ENCODE data around the gene MYO1B. TPM values are rescaled to one million over a fixed set of nuclear protein-coding genes. Genes with fewer than 3 reads are reported as not detected.

Gene MYO1B
- polyA plus RNA-seq, 1 donor (not counting 4 experiments of a cell fraction or from before 2014, with no cell fraction given) = 277 TPM

- Histone ChIP-seq H3K4me3 (ENCODE audit: control insufficient read depth in 2 of 3, extremely low read depth in 1 of 3, insufficient read depth in 2 of 3, low read depth in 1 of 3, low read length in 3 of 3) (no peak overlapping the region), H3K27ac (ENCODE audit: control insufficient read depth, insufficient read depth, low read length) (no peak overlapping the region), H4K20me1 (ENCODE audit: control insufficient read depth, extremely low read depth, insufficient read depth, low read length) (no peaks in the 10 kb centered on the region), H3K9me3 (ENCODE audit: control insufficient read depth, low read depth, low read length) (no peaks in the 10 kb centered on the region), H3K4me1 (ENCODE audit: control insufficient read depth, extremely low read depth, insufficient read depth, low read length) (no peaks in the 10 kb centered on the region), H3K4me2 (ENCODE audit: control insufficient read depth, extremely low read depth, insufficient read depth, low read depth, low read length) (no peak overlapping the region), H3K36me3 (ENCODE audit: control insufficient read depth in 2 of 2, extremely low read depth in 1 of 2, insufficient read depth in 2 of 2, low read length in 2 of 2) (no peaks in the 10 kb centered on the region), H3K9ac (ENCODE audit: control insufficient read depth, extremely low read depth, insufficient read depth, low read length) (no peak overlapping the region), H3K79me2 (ENCODE audit: control insufficient read depth, insufficient read depth, low read length) (no peaks in the 10 kb centered on the region), H3K27me3 (ENCODE audit: control insufficient read depth, extremely low read depth, insufficient read depth, low read length) (no peaks in the 10 kb centered on the region), H2AFZ (ENCODE audit: control insufficient read depth, low read length) (no peak overlapping the region), H3K9me1 (ENCODE audit: control insufficient read depth, extremely low read depth, insufficient read depth, low read length) (no peaks in the 10 kb centered on the region)
- TF ChIP-seq CTCF (optimal IDR thresholded peaks at IDR 0.05 in 1 of 3, IDR thresholded peaks at IDR 0.05 in 1 of 3, conservative IDR thresholded peaks at IDR 0.05 in 1 of 3; ENCODE audit: extremely low read depth in 1 of 3, insufficient read depth in 2 of 3, low read length in 3 of 3) (no peak), EZH2 (IDR thresholded peaks at IDR 0.05; ENCODE audit: low read length) (no peak)
- no peak for DNase-seq (ENCODE audit: low read depth, low spot score)
- no peak for FAIRE-seq
- dilution Hi-C loops (cut with MboI; ENCODE audit: extremely low pct_ligation_motif_present, low sequenced_read_pairs) = no loop called here
Measured at GRCh38 chr2:191467113-191467512, 221.9 kb downstream of the MYO1B start.

GRCh38 chr2:191470306-191470705, 225.1 kb downstream of the MYO1B start:
- no peaks in the 10 kb centered on the region for H3K36me3 ChIP-seq (ENCODE audit: control insufficient read depth in 2 of 2, extremely low read depth in 1 of 2, insufficient read depth in 2 of 2, low read length in 2 of 2)
- FAIRE-seq (no peak), DNase-seq (ENCODE audit: low read depth, low spot score) (no peak)
- no peaks in the 10 kb centered on the region for H3K9me3 ChIP-seq (ENCODE audit: control insufficient read depth, low read depth, low read length)
- H2AFZ ChIP-seq (ENCODE audit: control insufficient read depth, low read length) = no peak overlapping the region
- H3K79me2 ChIP-seq (ENCODE audit: control insufficient read depth, insufficient read depth, low read length) = no peaks in the 10 kb centered on the region
- no peak overlapping the region for H3K9ac ChIP-seq (ENCODE audit: control insufficient read depth, extremely low read depth, insufficient read depth, low read length)
- dilution Hi-C loops (cut with MboI; ENCODE audit: extremely low pct_ligation_motif_present, low sequenced_read_pairs) = no loop called here
- no peak overlapping the region for H3K27ac ChIP-seq (ENCODE audit: control insufficient read depth, insufficient read depth, low read length)
- no peaks in the 10 kb centered on the region for H3K27me3 ChIP-seq (ENCODE audit: control insufficient read depth, extremely low read depth, insufficient read depth, low read length)
- TF ChIP-seq EZH2 (IDR thresholded peaks at IDR 0.05; ENCODE audit: low read length) (no peak), CTCF (optimal IDR thresholded peaks at IDR 0.05 in 1 of 3, IDR thresholded peaks at IDR 0.05 in 1 of 3, conservative IDR thresholded peaks at IDR 0.05 in 1 of 3; ENCODE audit: extremely low read depth in 1 of 3, insufficient read depth in 2 of 3, low read length in 3 of 3) (no peak)
- H3K4me2 ChIP-seq (ENCODE audit: control insufficient read depth, extremely low read depth, insufficient read depth, low read depth, low read length) = no peak overlapping the region
- no peaks in the 10 kb centered on the region for H3K4me1 ChIP-seq (ENCODE audit: control insufficient read depth, extremely low read depth, insufficient read depth, low read length)
- no peaks in the 10 kb centered on the region for H3K9me1 ChIP-seq (ENCODE audit: control insufficient read depth, extremely low read depth, insufficient read depth, low read length)
- no peaks in the 10 kb centered on the region for H4K20me1 ChIP-seq (ENCODE audit: control insufficient read depth, extremely low read depth, insufficient read depth, low read length)
- H3K4me3 ChIP-seq (ENCODE audit: control insufficient read depth in 2 of 3, extremely low read depth in 1 of 3, insufficient read depth in 2 of 3, low read depth in 1 of 3, low read length in 3 of 3) = no peak overlapping the region
